Loucy (cell line): ENCODE results near the gene POLR3B.

Experiments used
- EZH2phosphoT487 ChIP-seq: fragments of 200-600 bp; IDR thresholded peaks from 2 replicates; pipeline ENCODE4 v1.6.1; 2018; ENCODE audit warnings: antibody characterized with exemption, mild to moderate bottlenecking, moderate library complexity, borderline replicate concordance
- TF ChIP-seq, protein P1 (sequence below): fragments of 200-600 bp; sonication (generic); conservative IDR thresholded peaks from 2 replicates; pipeline ENCODE4 v1.5.1; 2014; ENCODE audit warnings: mild to moderate bottlenecking, antibody characterized with exemption, low read length

DNA sequence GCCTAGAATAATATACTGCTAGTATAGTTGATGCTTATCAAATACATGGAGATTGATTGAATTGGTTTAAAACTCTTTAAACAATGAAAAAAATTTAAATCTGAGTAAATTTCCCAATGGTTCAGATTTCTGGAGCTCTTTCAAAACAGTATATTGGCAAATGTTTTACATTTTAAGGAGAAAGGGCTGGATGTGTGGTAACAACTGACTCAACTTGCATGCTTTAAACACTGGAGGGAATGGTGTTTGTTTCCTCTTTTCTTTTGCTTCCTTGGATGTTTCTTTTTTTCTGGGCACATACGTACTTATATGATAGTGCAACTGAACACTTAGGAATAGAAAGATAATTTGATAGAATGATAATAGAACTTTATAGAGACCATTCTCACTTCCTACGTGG lies 151.4 kb downstream of the POLR3B start:
- TF ChIP-seq, protein P1, sequence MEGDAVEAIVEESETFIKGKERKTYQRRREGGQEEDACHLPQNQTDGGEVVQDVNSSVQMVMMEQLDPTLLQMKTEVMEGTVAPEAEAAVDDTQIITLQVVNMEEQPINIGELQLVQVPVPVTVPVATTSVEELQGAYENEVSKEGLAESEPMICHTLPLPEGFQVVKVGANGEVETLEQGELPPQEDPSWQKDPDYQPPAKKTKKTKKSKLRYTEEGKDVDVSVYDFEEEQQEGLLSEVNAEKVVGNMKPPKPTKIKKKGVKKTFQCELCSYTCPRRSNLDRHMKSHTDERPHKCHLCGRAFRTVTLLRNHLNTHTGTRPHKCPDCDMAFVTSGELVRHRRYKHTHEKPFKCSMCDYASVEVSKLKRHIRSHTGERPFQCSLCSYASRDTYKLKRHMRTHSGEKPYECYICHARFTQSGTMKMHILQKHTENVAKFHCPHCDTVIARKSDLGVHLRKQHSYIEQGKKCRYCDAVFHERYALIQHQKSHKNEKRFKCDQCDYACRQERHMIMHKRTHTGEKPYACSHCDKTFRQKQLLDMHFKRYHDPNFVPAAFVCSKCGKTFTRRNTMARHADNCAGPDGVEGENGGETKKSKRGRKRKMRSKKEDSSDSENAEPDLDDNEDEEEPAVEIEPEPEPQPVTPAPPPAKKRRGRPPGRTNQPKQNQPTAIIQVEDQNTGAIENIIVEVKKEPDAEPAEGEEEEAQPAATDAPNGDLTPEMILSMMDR, result no peak
- no peak for TF ChIP-seq EZH2phosphoT487
